ENCODE measurements around the gene CREBZF. TPM values are rescaled to one million over a fixed set of nuclear protein-coding genes. Genes with fewer than 3 reads are reported as not detected.
A peak's percentile ranks its signal among the peaks of the same experiment; 100 is the strongest.

Gene CREBZF
- total RNA-seq, 1 experiment from 2014 or later = 60.3 TPM

GRCh38 chr11:85695546-85695945, 30.6 kb upstream of the CREBZF start:
- ChIA-PET CTCF (no interaction called here), POLR2A (ENCODE audit: unreplicated experiment) (interaction anchor here (0.7 kb wide), 1 partner anchor 158 kb away, joined by 5 read pairs; no protein-coding TSS in a partner anchor)
- H4K20me1 ChIP-seq (ENCODE audit: insufficient read depth) = no peaks in the 10 kb centered on the region
- H3K27ac ChIP-seq = no peak overlapping the region
- H3K4me3 ChIP-seq = no peak overlapping the region
- BruUV-seq (replicated peaks) = no TSS peak
- 0 out of 2 replicates have a peak, but pooled peaks cover 7% of the 10 kb centered on the region for H3K36me3 ChIP-seq (ENCODE audit: low read depth)
- no peaks in the 10 kb centered on the region for H3K9me2 ChIP-seq (ENCODE audit: insufficient read depth)
- DNase-seq = no peak
- intact Hi-C loops (cut with micrococcal nuclease; ENCODE audit: unreplicated experiment) = loop anchor here (10.0 kb wide), 2 partner anchors 129 to 249 kb away; no protein-coding TSS in a partner anchor
- no peak overlapping the region for H3K4me2 ChIP-seq
- peaks cover 14% of the 10 kb centered on the region; the same call in 1 of the 2 replicates for H3K4me1 ChIP-seq (replicated peaks; ENCODE audit: insufficient read depth)
- no peaks in the 10 kb centered on the region for H3K79me2 ChIP-seq (ENCODE audit: low read depth)
- H3F3A ChIP-seq (ENCODE audit: insufficient read depth, low read depth) = no peaks in the 10 kb centered on the region
- H3K9me3 ChIP-seq (ENCODE audit: insufficient read depth, low read depth) = no peaks in the 10 kb centered on the region; the same call in 1 of the 2 replicates
- TF ChIP-seq CTCF (conservative IDR thresholded peaks at IDR 0.05) = no peak
- no peak for TF ChIP-seq EZH2 (IDR thresholded peaks at IDR 0.05; ENCODE audit: low read depth)
- H2AFZ ChIP-seq = no peak overlapping the region
- no peaks in the 10 kb centered on the region for H3K27me3 ChIP-seq (ENCODE audit: insufficient read depth, low read depth)

GRCh38 chr11:85694385-85694980, 29.6 kb upstream of the CREBZF start:
- intact Hi-C loops (cut with micrococcal nuclease; ENCODE audit: unreplicated experiment) = loop anchor here (1.0 to 10.0 kb wide), 3 partner anchors 130 to 250 kb away; no protein-coding TSS in a partner anchor
- Histone ChIP-seq H3K27ac (no peak overlapping the region), H3K36me3 (ENCODE audit: low read depth) (0 out of 2 replicates have a peak, but pooled peaks cover 7% of the 10 kb centered on the region), H2AFZ (no peak overlapping the region), H3K9me2 (ENCODE audit: insufficient read depth) (no peaks in the 10 kb centered on the region), H3F3A (ENCODE audit: insufficient read depth, low read depth) (no peaks in the 10 kb centered on the region), H3K27me3 (ENCODE audit: insufficient read depth, low read depth) (no peaks in the 10 kb centered on the region), H3K4me1 (replicated peaks; ENCODE audit: insufficient read depth) (peaks cover 14% of the 10 kb centered on the region; the same call in 1 of the 2 replicates), H3K9me3 (ENCODE audit: insufficient read depth, low read depth) (no peaks in the 10 kb centered on the region; the same call in 1 of the 2 replicates), H4K20me1 (ENCODE audit: insufficient read depth) (no peaks in the 10 kb centered on the region), H3K79me2 (ENCODE audit: low read depth) (no peaks in the 10 kb centered on the region), H3K4me2 (no peak overlapping the region), H3K4me3 (no peak overlapping the region)
- TF ChIP-seq EZH2 (IDR thresholded peaks at IDR 0.05; ENCODE audit: low read depth) (no peak), CTCF (conservative IDR thresholded peaks at IDR 0.05) (peak; percentile 82)
- BruUV-seq (replicated peaks) = no TSS peak
- ChIA-PET POLR2A (ENCODE audit: unreplicated experiment) (interaction anchor here (0.6 kb wide), 1 partner anchor 150 kb away, joined by 3 read pairs; no protein-coding TSS in a partner anchor), CTCF (interaction anchor here (0.6 kb wide), 1 partner anchor 606 kb away, joined by 3 read pairs; no protein-coding TSS in a partner anchor)
- DNase-seq = peak in 1 of 2 experiments; percentile 48

- Histone ChIP-seq H3K9me2 (ENCODE audit: insufficient read depth) (no peaks in the 10 kb centered on the region), H3K4me1 (replicated peaks; ENCODE audit: insufficient read depth) (peaks cover 8% of the 10 kb centered on the region; the same call in 1 of the 2 replicates), H3K79me2 (ENCODE audit: low read depth) (no peaks in the 10 kb centered on the region), H3F3A (ENCODE audit: insufficient read depth, low read depth) (no peaks in the 10 kb centered on the region), H3K4me2 (no peak within 1 kb of the TSS), H3K36me3 (ENCODE audit: low read depth) (no peaks in the 10 kb centered on the region), H3K4me3 (no peak within 1 kb of the TSS), H3K9me3 (ENCODE audit: insufficient read depth, low read depth) (no peaks in the 10 kb centered on the region), H3K27ac (no peak within 1 kb of the TSS), H2AFZ (no peak within 1 kb of the TSS), H3K27me3 (ENCODE audit: insufficient read depth, low read depth) (no peaks in the 10 kb centered on the region), H4K20me1 (ENCODE audit: insufficient read depth) (no peaks in the 10 kb centered on the region)
- no TSS peak for BruUV-seq (replicated peaks)
- intact Hi-C loops (cut with micrococcal nuclease; ENCODE audit: unreplicated experiment) = no loop called here
- ChIA-PET POLR2A (ENCODE audit: unreplicated experiment) (no interaction called here), CTCF (no interaction called here)
- no peak for DNase-seq
- no peak for TF ChIP-seq EZH2 (IDR thresholded peaks at IDR 0.05; ENCODE audit: low read depth)
- no peak for TF ChIP-seq CTCF (conservative IDR thresholded peaks at IDR 0.05)
Observed at GRCh38 chr11:85685820-85686459, 21.0 kb upstream of the CREBZF start, which contains the start of gene CCDC89. Gene CCDC89 (minus strand): TSS chr11:85686195. CDS start chr11:85686130, 65 bp downstream.
